Stimulated activated CD4-positive, alpha-beta T cell treated with anti-CD3 and anti-CD28 coated beads, Interleukin-4, amount 100 ng/mL, for 48 hours (primary cell): ENCODE measurements around the gene STC2.
"Not testable (repeated sequence)": the region's sequence is repeated elsewhere in the genome, so short reads cannot be mapped to it uniquely, and the experiment has no call there.

ENCODE experiments used
- DNase-seq, 2 donors: peaks; one replicate each; pipeline ENCODE4 v3.0.0-alpha.2; 2020; ENCODE audit warnings: low read depth in 2 of 2

STC2 gene

GRCh38 chr5:173296737-173297676 is 31.2 kb downstream of the STC2 start:
- DNase-seq = no peak

- no peak for DNase-seq
Observed at GRCh38 chr5:173295796-173296195, 32.4 kb downstream of the STC2 start.

- DNase-seq = no peak
Observed at GRCh38 chr5:173294673-173295320, 33.4 kb downstream of the STC2 start.

- DNase-seq = peak; percentile 58 to 69
Observed at GRCh38 chr5:173293817-173294672, 34.2 kb downstream of the STC2 start.

GRCh38 chr5:173291722-173292658 is 36.2 kb downstream of the STC2 start:
- DNase-seq = no peak

- DNase-seq = no peak
Observed at GRCh38 chr5:173290477-173291131, 37.6 kb downstream of the STC2 start.

- DNase-seq = no peak
Observed at GRCh38 chr5:173289372-173289771, 38.8 kb downstream of the STC2 start.

- no peak for DNase-seq
Observed at GRCh38 chr5:173288632-173289031, 39.6 kb downstream of the STC2 start.

GRCh38 chr5:173287086-173287485 is 41.1 kb downstream of the STC2 start:
- no peak for DNase-seq

- DNase-seq = not testable (repeated sequence)
Observed at GRCh38 chr5:173284343-173284958, 43.8 kb downstream of the STC2 start.

- peak; percentile 67 to 72 for DNase-seq
Observed at GRCh38 chr5:173283318-173284288, 44.6 kb downstream of the STC2 start.

GRCh38 chr5:173282916-173283315 is 45.3 kb downstream of the STC2 start:
- DNase-seq = no peak

GRCh38 chr5:173281910-173282309 is 46.3 kb downstream of the STC2 start:
- no peak for DNase-seq

GRCh38 chr5:173279166-173279565 is 49.0 kb downstream of the STC2 start:
- DNase-seq = no peak

GRCh38 chr5:173278641-173279040 is 49.6 kb downstream of the STC2 start:
- no peak for DNase-seq

- no peak for DNase-seq
Observed at GRCh38 chr5:173278172-173278571, 50.0 kb downstream of the STC2 start.

- no peak for DNase-seq
Observed at GRCh38 chr5:173274771-173275170, 53.4 kb downstream of the STC2 start.

- no peak for DNase-seq
Observed at GRCh38 chr5:173271419-173271818, 56.8 kb downstream of the STC2 start.
